Measurements from ENCODE around the gene KRT85. TPM values are rescaled to one million over a fixed set of nuclear protein-coding genes. Genes with fewer than 3 reads are reported as not detected.

The KRT85 gene
- total and polyA plus RNA-seq, 2 of the 13 experiments (the other 11 are each of a cell fraction or from before 2014, with no cell fraction given), result not detected

- TF ChIP-seq ZNF747 (CRISPR knock-in tag; IDR thresholded peaks at IDR 0.05; ENCODE audit: borderline replicate concordance) (no peak), CENPT (CRISPR knock-in tag; IDR thresholded peaks at IDR 0.05; ENCODE audit: low read depth) (no peak), ZNF7 (CRISPR knock-in tag; IDR thresholded peaks at IDR 0.05) (no peak), ZFP36L2 (CRISPR knock-in tag; IDR thresholded peaks at IDR 0.05) (no peak), SP140L (CRISPR knock-in tag; IDR thresholded peaks at IDR 0.05; ENCODE audit: borderline replicate concordance) (no peak), ZNF710 (CRISPR knock-in tag; IDR thresholded peaks at IDR 0.05; ENCODE audit: borderline replicate concordance) (no peak), NONO (IDR thresholded peaks at IDR 0.05) (no peak), NONO (CRISPR knock-in tag; conservative IDR thresholded peaks at IDR 0.05) (no peak), PHF5A (CRISPR knock-in tag; IDR thresholded peaks at IDR 0.05; ENCODE audit: low read depth, unreplicated experiment) (no peak), LRRFIP1 (CRISPR knock-in tag; conservative IDR thresholded peaks at IDR 0.05) (no peak), ARNT (IDR thresholded peaks at IDR 0.05) (no peak), ZNF547 (CRISPR knock-in tag; IDR thresholded peaks at IDR 0.05) (no peak), KLF15 (CRISPR knock-in tag; IDR thresholded peaks at IDR 0.05; ENCODE audit: borderline replicate concordance) (no peak), ZNF773 (CRISPR knock-in tag; IDR thresholded peaks at IDR 0.05; ENCODE audit: borderline replicate concordance) (no peak), REPIN1 (CRISPR knock-in tag; IDR thresholded peaks at IDR 0.05; ENCODE audit: borderline replicate concordance, low read depth) (no peak), SUZ12 (IDR thresholded peaks at IDR 0.05; ENCODE audit: low read depth, low read length) (no peak), RAD51 (IDR thresholded peaks at IDR 0.05; ENCODE audit: borderline replicate concordance) (no peak), POLR2A (IDR thresholded peaks at IDR 0.05; ENCODE audit: insufficient read depth in 1 of 2, low read depth in 2 of 2, low read length in 2 of 2) (no peak)
- TF ChIP-seq, protein P1, sequence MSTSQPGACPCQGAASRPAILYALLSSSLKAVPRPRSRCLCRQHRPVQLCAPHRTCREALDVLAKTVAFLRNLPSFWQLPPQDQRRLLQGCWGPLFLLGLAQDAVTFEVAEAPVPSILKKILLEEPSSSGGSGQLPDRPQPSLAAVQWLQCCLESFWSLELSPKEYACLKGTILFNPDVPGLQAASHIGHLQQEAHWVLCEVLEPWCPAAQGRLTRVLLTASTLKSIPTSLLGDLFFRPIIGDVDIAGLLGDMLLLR (CRISPR knock-in tag; IDR thresholded peaks at IDR 0.05), result no peak
These were observed 3.2 kb downstream of the KRT85 start for GRCh38 chr12:52364061-52364460.

More at GRCh38 chr12:52364061-52364460, 3.2 kb downstream of the KRT85 start:
- DNase-seq (ENCODE audit: low spot score), result no peak
- Histone ChIP-seq H3K27me3 (ENCODE audit: control insufficient read depth in 1 of 2, insufficient read depth in 2 of 2, low read length in 2 of 2) (peaks cover 6 to 45% of the 10 kb centered on the region in 2 experiments; a peak in 4 of 5 replicates), H3K4me2 (ENCODE audit: low read depth, low read length) (no peak overlapping the region), H3K9ac (ENCODE audit: insufficient read depth, low read depth, low read length) (no peak overlapping the region), H3K9me3 (ENCODE audit: low read length) (no peaks in the 10 kb centered on the region), H3K27ac (ENCODE audit: extremely low read length, insufficient read depth, low read length) (no peak overlapping the region), H4K20me1 (ENCODE audit: insufficient read depth, low read length) (no peaks in the 10 kb centered on the region), H3K36me3 (replicated peaks in 1 of 2; ENCODE audit: control insufficient read depth in 1 of 2, insufficient read depth in 2 of 2, low read length in 2 of 2) (no peaks in the 10 kb centered on the region), H3K4me3 (replicated peaks in 1 of 3; ENCODE audit: insufficient read depth in 1 of 3, low read depth in 2 of 3, low read length in 3 of 3) (no peak overlapping the region), H3K79me2 (ENCODE audit: insufficient read depth, low read length) (no peaks in the 10 kb centered on the region), H2AFZ (ENCODE audit: low read length) (no peak overlapping the region), H3K4me1 (ENCODE audit: insufficient read depth, low read length) (peaks cover 5% of the 10 kb centered on the region; the same call in 1 of the 2 replicates)
- no peak for FAIRE-seq
- ATAC-seq, result no peak
- ChIA-PET POLR2A (no interaction called here), CTCF (ENCODE audit: low intra/inter-chr PET ratio, low total read pairs) (no interaction called here)
- intact Hi-C loops (cut with micrococcal nuclease; ENCODE audit: unreplicated experiment), result no loop called here
- in situ Hi-C loops (cut with HindIII; ENCODE audit: extremely low pct_ligation_motif_present, low pct_unique_long_range_greater_than_20kb), result no loop called here
- 4% methylated on average over 4 of the region's 7 CpGs for WGBS (ENCODE audit: low lambda C conversion rate)
- no TSS peak for BruUV-seq (replicated peaks)
